HUES64 (cell line): Measurements from ENCODE around the gene FBLN2.

Experiments used
- H3K27ac ChIP-seq: 2 replicates; pipeline ENCODE4 v1.7.0; 2013; ENCODE audit warnings: low read depth, low read length, inconsistent platforms
- H3K27me3 ChIP-seq: 2 replicates; pipeline ENCODE4 v1.6.1; 2013; ENCODE audit warnings: mild to moderate bottlenecking, low read length; ENCODE audit not compliant: insufficient read depth
- H3K36me3 ChIP-seq: 2 replicates; pipeline ENCODE4 v1.6.1; 2013; ENCODE audit warnings: mild to moderate bottlenecking, low read length; ENCODE audit not compliant: insufficient read depth
- H3K4me1 ChIP-seq: 2 replicates; pipeline ENCODE4 v1.6.1; 2013; ENCODE audit warnings: mild to moderate bottlenecking, low read length, moderate library complexity; ENCODE audit not compliant: insufficient read depth
- H3K4me3 ChIP-seq: 2 replicates; pipeline ENCODE4 v1.5.1; 2013; ENCODE audit warnings: mild to moderate bottlenecking, low read length, moderate library complexity
- H3K9ac ChIP-seq: 2 replicates; pipeline ENCODE4 v1.6.1; 2013; ENCODE audit warnings: mild to moderate bottlenecking, low read depth, low read length
- H3K9me3 ChIP-seq: 2 replicates; pipeline ENCODE4 v1.6.1; 2013; ENCODE audit warnings: low read depth, low read length; ENCODE audit not compliant: insufficient read depth
- WGBS: fragments of 150-250, 120-280 bp; methylation state at CpG from one replicate; pipeline ENCODE4 v1.1.7; 2013; ENCODE audit warnings: missing lambda C conversion rate; 5-methylcytosine and 5-hydroxymethylcytosine counted together

Gene FBLN2

DNA sequence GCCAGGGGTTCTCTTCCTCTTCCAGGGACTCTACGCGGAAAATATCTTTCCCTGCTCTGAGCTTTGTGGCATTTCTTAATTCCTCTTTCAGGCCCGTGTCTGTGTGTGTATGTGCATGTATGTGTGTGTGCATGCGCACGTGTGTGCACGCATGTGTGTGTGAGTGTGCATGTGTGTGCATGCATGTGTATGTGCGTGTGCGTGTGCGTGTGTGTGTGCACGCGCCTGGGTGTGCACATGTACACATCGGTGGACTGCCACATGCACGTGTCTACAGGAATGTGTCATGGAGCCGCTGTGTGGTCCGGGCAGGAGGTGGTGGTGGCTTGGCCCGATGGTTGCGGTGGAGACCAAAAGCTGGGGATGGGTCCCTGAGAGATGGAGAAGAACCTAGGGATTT is 133.0 kb downstream of the FBLN2 start:
- no peak overlapping the region for H3K9ac ChIP-seq
- H3K27ac ChIP-seq = no peak overlapping the region
- H3K36me3 ChIP-seq = no peaks in the 10 kb centered on the region
- H3K9me3 ChIP-seq = no peaks in the 10 kb centered on the region
- no peak overlapping the region for H3K4me3 ChIP-seq
- WGBS = 95% methylated on average over 17 of the region's 17 CpGs
- no peaks in the 10 kb centered on the region for H3K27me3 ChIP-seq
- no peaks in the 10 kb centered on the region for H3K4me1 ChIP-seq

GRCh38 chr3:13682331-13683013 is 133.5 kb downstream of the FBLN2 start:
- WGBS = 92% methylated on average over 16 of the region's 16 CpGs
- H3K4me1 ChIP-seq = peaks cover 4% of the 10 kb centered on the region; the same call in 1 of the 2 replicates
- no peak overlapping the region for H3K27ac ChIP-seq
- no peaks in the 10 kb centered on the region for H3K9me3 ChIP-seq
- no peak overlapping the region for H3K4me3 ChIP-seq
- H3K27me3 ChIP-seq = no peaks in the 10 kb centered on the region
- H3K9ac ChIP-seq = no peak overlapping the region
- no peaks in the 10 kb centered on the region for H3K36me3 ChIP-seq

DNA sequence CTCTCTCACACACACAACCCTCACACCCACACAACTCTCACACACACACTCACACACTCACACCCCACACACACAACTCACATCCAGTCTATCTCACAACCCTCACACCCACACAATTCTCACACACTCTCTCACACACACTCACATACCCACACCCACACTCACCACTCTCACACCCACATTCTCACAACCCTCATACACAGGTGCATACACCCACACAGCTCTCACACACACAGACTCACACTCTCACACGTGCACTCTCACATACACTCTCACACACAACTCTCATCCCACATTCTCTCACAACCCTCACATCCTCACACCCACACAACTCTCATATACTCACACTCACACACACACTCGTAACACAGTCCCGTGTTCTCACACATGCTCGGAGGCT is 134.4 kb downstream of the FBLN2 start:
- Histone ChIP-seq H3K4me1 (peaks cover 12% of the 10 kb centered on the region; the same call in 1 of the 2 replicates), H3K9ac (no peak overlapping the region), H3K4me3 (no peak overlapping the region), H3K27ac (no peak overlapping the region), H3K36me3 (no peaks in the 10 kb centered on the region), H3K9me3 (no peaks in the 10 kb centered on the region), H3K27me3 (no peaks in the 10 kb centered on the region)
- 92% methylated on average over 4 of the region's 4 CpGs for WGBS

DNA sequence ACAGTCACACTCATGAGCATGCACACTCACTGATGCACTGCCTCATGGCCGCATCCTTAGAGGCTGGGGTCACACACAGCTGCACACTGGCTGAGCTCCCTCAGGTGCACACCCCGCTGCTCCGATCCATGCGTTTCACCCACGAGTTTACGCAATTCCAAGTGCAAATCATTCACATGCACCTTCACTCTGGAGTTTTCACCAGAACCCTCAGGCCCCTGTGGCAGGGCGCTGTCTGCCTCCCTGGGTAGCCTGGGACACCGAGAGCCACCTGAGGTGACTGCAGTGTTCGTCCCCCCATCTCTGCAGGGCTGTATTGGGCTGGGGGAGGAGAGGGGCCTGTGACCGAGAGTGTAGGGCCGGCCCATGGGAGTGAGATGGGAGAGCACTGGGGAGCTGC is 134.8 kb downstream of the FBLN2 start:
- WGBS = 92% methylated on average over 11 of the region's 11 CpGs

GRCh38 chr3:13684350-13684749 is 135.4 kb downstream of the FBLN2 start:
- WGBS = 91% methylated on average over 12 of the region's 12 CpGs
- Histone ChIP-seq H3K9ac (no peak overlapping the region), H3K9me3 (no peaks in the 10 kb centered on the region), H3K4me1 (peaks cover 14% of the 10 kb centered on the region; the same call in 1 of the 2 replicates), H3K27ac (no peak overlapping the region), H3K36me3 (no peaks in the 10 kb centered on the region), H3K27me3 (no peaks in the 10 kb centered on the region), H3K4me3 (no peak overlapping the region)

More for the DNA sequence above, 134.8 kb downstream of the FBLN2 start:
- Histone ChIP-seq H3K36me3 (no peaks in the 10 kb centered on the region), H3K4me3 (no peak overlapping the region), H3K4me1 (peaks cover 14% of the 10 kb centered on the region; the same call in 1 of the 2 replicates), H3K9ac (no peak overlapping the region), H3K27ac (no peak overlapping the region), H3K27me3 (no peaks in the 10 kb centered on the region), H3K9me3 (no peaks in the 10 kb centered on the region)

- no peak overlapping the region for H3K4me3 ChIP-seq
- WGBS = 92% methylated on average over 10 of the region's 10 CpGs
- H3K9me3 ChIP-seq = no peaks in the 10 kb centered on the region
- no peaks in the 10 kb centered on the region for H3K36me3 ChIP-seq
- no peaks in the 10 kb centered on the region for H3K27me3 ChIP-seq
- H3K4me1 ChIP-seq = peaks cover 14% of the 10 kb centered on the region; the same call in 1 of the 2 replicates
- H3K9ac ChIP-seq = no peak overlapping the region
- H3K27ac ChIP-seq = no peak overlapping the region
Measured at GRCh38 chr3:13684854-13685253, 135.9 kb downstream of the FBLN2 start.

GRCh38 chr3:13685721-13686120 is 136.8 kb downstream of the FBLN2 start:
- 87% methylated on average over 5 of the region's 5 CpGs for WGBS
- peaks cover 14% of the 10 kb centered on the region; the same call in 1 of the 2 replicates for H3K4me1 ChIP-seq
- H3K9me3 ChIP-seq = no peaks in the 10 kb centered on the region
- H3K27me3 ChIP-seq = no peaks in the 10 kb centered on the region
- H3K9ac ChIP-seq = no peak overlapping the region
- no peak overlapping the region for H3K4me3 ChIP-seq
- H3K36me3 ChIP-seq = no peaks in the 10 kb centered on the region
- no peak overlapping the region for H3K27ac ChIP-seq

GRCh38 chr3:13686367-13687160 is 137.6 kb downstream of the FBLN2 start:
- Histone ChIP-seq H3K27ac (no peak overlapping the region), H3K4me1 (peaks cover 14% of the 10 kb centered on the region; the same call in 1 of the 2 replicates), H3K36me3 (no peaks in the 10 kb centered on the region), H3K9ac (no peak overlapping the region), H3K4me3 (no peak overlapping the region), H3K9me3 (no peaks in the 10 kb centered on the region), H3K27me3 (no peaks in the 10 kb centered on the region)
- 88% methylated on average over 10 of the region's 10 CpGs for WGBS

DNA sequence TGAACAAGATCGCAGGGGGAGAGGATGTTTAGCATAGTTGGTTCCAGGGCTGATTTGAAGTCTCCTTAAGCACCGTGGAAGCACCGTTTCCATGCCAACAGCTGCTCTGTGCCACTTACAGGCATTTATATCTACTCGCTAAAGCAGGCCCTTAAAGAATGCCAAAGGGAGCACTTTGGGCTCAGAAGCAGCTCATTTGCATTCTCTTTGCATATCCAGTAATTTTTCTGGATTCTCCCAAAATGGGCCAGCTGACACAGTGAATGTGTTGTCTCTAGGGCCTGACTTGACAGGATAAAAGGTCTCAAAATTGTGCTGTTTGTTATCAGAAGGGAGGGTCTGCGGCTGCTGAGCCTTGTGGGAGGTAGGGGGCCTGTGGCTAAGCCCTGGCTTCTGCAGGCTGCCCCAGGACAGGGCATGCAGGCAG is 138.6 kb downstream of the FBLN2 start:
- Histone ChIP-seq H3K36me3 (no peaks in the 10 kb centered on the region), H3K4me1 (peaks cover 14% of the 10 kb centered on the region; the same call in 1 of the 2 replicates), H3K27me3 (no peaks in the 10 kb centered on the region), H3K9ac (no peak overlapping the region), H3K9me3 (no peaks in the 10 kb centered on the region), H3K27ac (no peak overlapping the region), H3K4me3 (no peak overlapping the region)
- 58% methylated on average over 5 of the region's 5 CpGs for whole genome bisulfite sequencing
